ENCODE results near the gene CPNE4. TPM values are rescaled to one million over a fixed set of nuclear protein-coding genes. Genes with fewer than 3 reads are reported as not detected.
A peak's percentile ranks its signal among the peaks of the same experiment; 100 is the strongest.

CPNE4 gene
- total RNA-seq, 1 experiment from 2014 or later = 1.9 TPM

- Histone ChIP-seq H3K9me3 (ENCODE audit: control insufficient read depth, low read depth, low read length) (no peaks in the 10 kb centered on the region), H3T11ph (ENCODE audit: low read length) (no peak overlapping the region), H2BK15ac (ENCODE audit: low read depth, low read length) (no peak overlapping the region), H2BK12ac (ENCODE audit: insufficient read length, low read depth, low read length) (no peak overlapping the region), H2BK20ac (ENCODE audit: low read depth, low read length, poor library complexity, severe bottlenecking) (no peak overlapping the region), H2AK5ac (ENCODE audit: insufficient read length, low read length) (no peak overlapping the region), H3K79me1 (ENCODE audit: insufficient read depth, low read depth, low read length, poor library complexity, severe bottlenecking) (no peaks in the 10 kb centered on the region), H3K4me1 (ENCODE audit: insufficient read depth, low read length) (peaks cover 9% of the 10 kb centered on the region; the same call in 1 of the 2 replicates), H4K8ac (replicated peaks; ENCODE audit: insufficient read length, low read depth, low read length) (no peak overlapping the region), H3K4ac (ENCODE audit: low read depth, low read length) (no peak overlapping the region), H3K23ac (ENCODE audit: insufficient read length, low read depth, low read length) (no peak overlapping the region), H3K56ac (ENCODE audit: insufficient read length, low read depth, low read length) (no peak overlapping the region), H4K20me1 (ENCODE audit: control insufficient read depth, insufficient read depth, insufficient read length) (no peaks in the 10 kb centered on the region), H4K91ac (ENCODE audit: insufficient read length, low read depth, low read length) (no peak overlapping the region), H3K14ac (ENCODE audit: insufficient read depth, low read length) (no peak overlapping the region), H3K79me2 (ENCODE audit: insufficient read depth, low read length) (no peaks in the 10 kb centered on the region), H3K27ac (ENCODE audit: insufficient read length, low read depth, low read length) (no peak overlapping the region), H3K9ac (ENCODE audit: extremely low read depth, insufficient read length, low read length) (no peak overlapping the region), H3K23me2 (ENCODE audit: insufficient read length, low read depth, low read length, poor library complexity, severe bottlenecking) (no peaks in the 10 kb centered on the region), H3K27me3 (ENCODE audit: insufficient read depth, low read length) (no peaks in the 10 kb centered on the region), H4K5ac (ENCODE audit: insufficient read length, low read depth, low read length) (no peak overlapping the region), H2AFZ (ENCODE audit: low read length) (no peak overlapping the region), H2BK120ac (ENCODE audit: low read depth, low read length, poor library complexity, severe bottlenecking) (no peak overlapping the region), H3K18ac (ENCODE audit: insufficient read length, low read depth, low read length) (no peak overlapping the region), H3K4me2 (ENCODE audit: insufficient read depth, insufficient read length, low read length) (no peak overlapping the region), H2BK5ac (ENCODE audit: insufficient read length, low read length) (no peak overlapping the region)
- WGBS (ENCODE audit: extremely low coverage, insufficient read length, low lambda C conversion rate) = no CpG with 5 or more reads among the region's 2 CpGs
- Mint-ChIP-seq H3K4me1 (peaks cover 64 to 69% of the 10 kb centered on the region in 2 experiments), H3K4me3 (no peak overlapping the region), H3K27ac (peak overlapping the region in 2 of 3 experiments; percentile 55 to 67; a peak in 1 of 7 replicates), H3K9me3 (no peaks in the 10 kb centered on the region), H3K27me3 (ENCODE audit: low read depth) (no peaks in the 10 kb centered on the region), H3K36me3 (ENCODE audit: insufficient read depth in 1 of 3, low read depth in 3 of 3) (no peaks in the 10 kb centered on the region)
- DNase-seq = no peak
- TF ChIP-seq CTCF (conservative IDR thresholded peaks at IDR 0.05) = no peak
Measured at GRCh38 chr3:132001999-132002398, 32.8 kb downstream of the CPNE4 start.
